A549 treated with Mapracorat at 1 μM for 4 hours (cell line): ENCODE data around the gene TMEM94. TPM values are rescaled to one million over a fixed set of nuclear protein-coding genes. Genes with fewer than 3 reads are reported as not detected.

Experiments
- total RNA-seq: library from RNA; stranded (reverse); fragments of 200-300 nt; extraction: Qiagen RNA extraction; gene quantifications from 5 replicates; pipeline ENCODE4 v1.2.3, GENCODE V29; 2022

TMEM94 gene
- total RNA-seq = 41.3 to 47.9 TPM (median 45.7 TPM) in 5 replicates

DNA sequence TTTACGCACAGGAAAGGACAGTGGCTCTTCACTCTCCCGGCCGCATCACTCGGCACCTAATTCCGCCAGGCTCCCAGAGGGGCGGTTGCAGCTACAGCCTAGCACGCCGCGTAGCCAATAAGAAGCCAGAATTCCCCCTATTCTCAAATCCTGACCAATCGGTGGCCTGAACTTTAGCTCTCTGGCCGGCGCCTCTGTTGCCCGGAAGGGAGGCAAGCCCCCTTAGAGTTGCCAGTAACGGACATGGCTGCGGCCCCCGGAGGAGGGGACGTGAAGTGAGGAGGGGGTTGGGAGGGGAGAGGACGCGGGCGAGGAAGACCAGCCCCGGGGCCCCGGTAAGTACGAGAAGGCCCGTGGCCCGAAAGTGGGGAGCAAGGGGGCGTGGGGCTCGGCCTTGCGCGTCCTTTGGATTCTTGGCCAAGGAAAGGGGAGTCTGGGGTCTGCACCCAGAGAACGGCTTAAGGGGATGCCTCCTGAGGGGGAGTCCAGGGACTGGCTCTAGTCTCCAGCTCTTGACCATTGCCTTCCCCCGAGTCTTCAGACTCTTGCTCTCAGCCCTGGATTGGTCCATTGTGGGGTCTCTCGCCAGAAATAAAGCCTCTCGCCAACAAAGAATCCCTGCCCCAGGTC is at the start of gene TMEM94:
Gene TMEM94, plus strand, starts transcription at position 219 of the 630 bp plus-strand sequence. CDS start 15,271 bp downstream, outside the sequence.

DNA sequence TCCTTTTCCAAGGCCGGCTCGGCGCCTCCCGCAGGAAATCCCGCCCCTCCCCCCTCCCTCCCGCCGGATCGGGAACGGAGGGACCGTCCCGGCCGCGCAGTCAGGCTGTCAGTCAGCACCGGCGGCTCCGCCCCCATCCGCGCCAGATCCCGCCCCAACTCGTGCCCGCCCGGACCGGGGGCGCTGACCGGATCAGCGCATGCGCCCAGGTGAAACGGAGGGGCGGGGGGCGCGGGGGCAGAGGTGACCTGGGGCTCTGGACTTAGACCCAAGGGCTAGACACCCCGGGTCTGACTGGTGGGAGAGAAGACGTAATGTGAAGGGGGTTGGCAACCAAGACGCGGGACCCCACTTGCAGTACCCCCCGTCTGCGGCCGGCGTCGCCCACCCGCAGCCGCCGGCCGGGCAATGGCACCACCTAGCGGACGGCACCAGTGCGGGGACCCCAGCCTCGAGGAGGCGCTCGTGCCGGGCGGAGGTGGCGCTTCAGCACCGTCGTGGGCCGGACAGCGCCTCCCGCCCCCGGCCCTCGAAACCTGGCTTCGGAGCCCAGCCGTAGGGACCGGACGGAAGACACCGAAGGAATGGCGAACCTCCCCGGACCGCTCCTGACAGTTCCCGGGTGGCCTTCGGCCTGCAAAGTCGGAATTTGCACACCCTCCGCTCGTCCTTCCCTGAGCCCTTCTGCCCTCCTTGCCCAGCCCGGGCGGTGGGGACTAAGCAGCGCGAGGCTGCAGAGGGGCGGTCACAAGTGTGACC is 59.2 kb downstream of the TMEM94 start, which contains the start of gene CASKIN2:
Gene CASKIN2, minus strand, starts transcription at position 42 of the 759 bp plus-strand sequence. CDS start 1,733 bp downstream, outside the sequence.

GRCh38 chr17:75516255-75516618 is 59.8 kb downstream of the TMEM94 start, which contains the start of gene TSEN54:
TSEN54 (plus strand) TSS chr17:75516528; CDS start chr17:75516561, 33 bp downstream.

DNA sequence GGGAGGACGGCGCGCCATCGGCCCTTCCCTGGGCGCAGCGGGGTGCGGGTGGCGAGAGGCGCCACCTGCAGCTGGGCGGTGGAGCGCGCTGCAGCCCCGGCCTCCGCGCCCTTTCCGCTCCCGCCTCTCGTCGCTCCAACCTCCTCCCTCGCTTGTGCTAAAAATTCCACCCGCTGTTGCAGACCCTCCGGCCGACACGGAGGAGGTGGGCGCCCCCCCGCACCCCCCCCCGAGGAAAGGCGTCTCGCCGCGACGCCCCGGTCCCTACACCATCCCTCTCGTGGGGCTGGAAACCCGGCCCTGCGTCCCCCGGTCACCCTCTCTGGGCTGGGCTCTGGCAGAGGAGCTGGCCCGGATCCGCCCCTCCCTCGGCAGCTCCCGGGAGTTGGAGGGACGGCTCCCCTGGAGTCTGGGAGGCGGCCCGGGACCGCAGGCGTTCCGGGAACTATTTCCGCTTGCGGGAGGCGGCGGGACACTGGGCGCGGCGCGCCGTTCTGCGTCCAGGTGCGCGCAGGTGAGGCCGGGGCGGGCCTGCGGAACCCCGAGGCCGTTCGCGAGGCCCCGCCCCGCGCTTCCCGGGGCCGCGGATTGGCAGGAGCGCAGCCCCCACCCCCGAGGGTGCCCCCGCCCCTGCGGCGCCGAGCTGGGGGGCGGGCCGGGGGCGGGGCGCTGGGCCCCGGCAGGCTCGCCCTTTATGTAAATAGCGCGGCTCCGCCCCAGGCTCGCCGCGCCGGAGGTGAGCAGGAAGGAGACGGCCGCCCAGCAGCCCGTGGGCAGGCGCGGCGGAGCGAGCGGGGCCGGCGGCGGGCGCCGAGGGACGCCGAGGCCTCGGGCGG is 68.8 kb downstream of the TMEM94 start, which contains the start of gene LLGL2:
Gene LLGL2, plus strand, starts transcription at position 728 of the 836 bp plus-strand sequence. CDS start 17,730 bp downstream, outside the sequence.

Other genes with a start within 250 kb of the TMEM94 start
- 23.4 to 33.3 TPM (median 27.7 TPM) in 5 replicates for gene GGA3, start 195.0 kb upstream of the TMEM94 start, total RNA-seq
- gene MRPS7, start 194.8 kb upstream of the TMEM94 start, total RNA-seq = 146 to 184 TPM (median 176 TPM) in 5 replicates
- 32.7 to 38.4 TPM (median 38.0 TPM) in 5 replicates for gene MIF4GD, start 185.4 kb upstream of the TMEM94 start, total RNA-seq
- gene SLC25A19, start 167.2 kb upstream of the TMEM94 start, total RNA-seq = 14.2 to 20.8 TPM (median 19.1 TPM) in 5 replicates
- gene GRB2, start 51.0 kb upstream of the TMEM94 start, total RNA-seq = 83.4 to 98.5 TPM (median 95.9 TPM) in 5 replicates
- gene CASKIN2, start 58.9 kb downstream of the TMEM94 start, total RNA-seq = 7.3 to 12.7 TPM (median 11.6 TPM) in 5 replicates
- gene TSEN54, start 59.9 kb downstream of the TMEM94 start, total RNA-seq = 25.3 to 44.1 TPM (median 39.3 TPM) in 5 replicates
- gene LLGL2, start 69.1 kb downstream of the TMEM94 start, total RNA-seq = 19.9 to 33.2 TPM (median 31.7 TPM) in 5 replicates
- gene MYO15B, start 131.2 kb downstream of the TMEM94 start, total RNA-seq = 33.3 to 67.7 TPM (median 52.9 TPM) in 5 replicates
- 0.61 to 1.3 TPM (median 0.83 TPM) in 5 replicates for gene SMIM5, start 176.8 kb downstream of the TMEM94 start, total RNA-seq
- gene RECQL5, start 210.5 kb downstream of the TMEM94 start, total RNA-seq = 18.8 to 28.9 TPM (median 27.4 TPM) in 5 replicates
- 113 to 142 TPM (median 123 TPM) in 5 replicates for gene SAP30BP, start 210.7 kb downstream of the TMEM94 start, total RNA-seq